ENCODE measurements around the gene CRYGA.

The CRYGA gene, protein sequence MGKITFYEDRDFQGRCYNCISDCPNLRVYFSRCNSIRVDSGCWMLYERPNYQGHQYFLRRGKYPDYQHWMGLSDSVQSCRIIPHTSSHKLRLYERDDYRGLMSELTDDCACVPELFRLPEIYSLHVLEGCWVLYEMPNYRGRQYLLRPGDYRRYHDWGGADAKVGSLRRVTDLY

DNA sequence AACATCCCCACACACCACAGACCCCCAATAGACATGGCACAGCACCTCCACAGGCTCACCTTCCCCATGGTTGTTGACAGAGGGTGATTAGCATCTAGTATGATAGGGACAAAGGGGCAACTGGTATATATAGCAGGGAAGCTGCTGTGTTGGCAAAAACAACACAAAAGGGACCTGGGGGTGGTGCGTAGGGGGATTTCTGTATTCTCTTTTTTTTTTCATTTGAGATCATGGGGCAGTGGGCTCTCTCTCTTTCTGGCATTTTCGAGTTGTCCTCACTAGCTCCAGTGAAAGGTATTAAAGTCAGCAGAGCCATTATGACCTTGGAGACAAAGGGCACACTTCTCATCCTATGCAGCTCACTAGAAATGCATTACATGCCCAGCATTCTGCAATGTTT lies at the start of gene CRYGA:
Gene CRYGA (minus strand): TSS at position 101 of the 400 bp plus-strand sequence. CDS start 33 bp downstream, at position 68.
- DNase-seq (ENCODE audit: low spot score) = no peak

DNA sequence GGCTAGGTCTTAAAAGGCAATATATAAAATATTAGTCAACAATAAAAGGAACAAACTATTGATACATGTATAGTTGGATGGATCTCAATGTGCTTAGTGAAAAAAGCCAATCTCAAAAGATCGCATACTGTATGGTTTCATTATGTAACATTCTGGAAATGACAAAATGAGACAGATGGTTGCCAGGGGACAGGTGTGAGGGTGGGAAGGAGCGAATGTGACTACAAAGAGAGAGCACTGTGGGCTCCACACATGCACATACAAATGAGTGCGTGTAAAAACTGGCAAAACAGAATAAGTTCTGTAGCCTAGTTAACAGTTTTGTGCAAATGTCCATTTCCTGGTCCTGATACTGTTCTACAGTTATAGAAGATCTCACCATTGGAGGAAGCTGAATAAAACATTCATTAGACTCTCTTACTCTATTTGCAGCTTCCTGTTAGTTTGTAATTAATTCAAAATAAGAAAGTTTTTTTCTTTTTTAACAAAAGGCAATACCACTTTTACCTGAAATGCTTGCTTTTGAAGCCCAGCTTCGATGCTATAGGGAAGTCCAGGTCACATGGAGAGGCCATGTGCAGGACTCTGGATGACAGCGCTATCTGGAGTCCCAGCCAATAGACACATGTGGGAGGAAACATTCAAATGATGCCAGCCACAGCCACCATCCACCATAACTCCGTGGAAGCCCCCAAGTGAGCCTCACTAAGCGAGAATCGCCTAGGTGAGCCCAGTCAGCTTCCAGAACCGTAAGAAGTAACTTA lies 47.5 kb upstream of the CRYGA start:
- no peak for DNase-seq (ENCODE audit: low spot score)

DNA sequence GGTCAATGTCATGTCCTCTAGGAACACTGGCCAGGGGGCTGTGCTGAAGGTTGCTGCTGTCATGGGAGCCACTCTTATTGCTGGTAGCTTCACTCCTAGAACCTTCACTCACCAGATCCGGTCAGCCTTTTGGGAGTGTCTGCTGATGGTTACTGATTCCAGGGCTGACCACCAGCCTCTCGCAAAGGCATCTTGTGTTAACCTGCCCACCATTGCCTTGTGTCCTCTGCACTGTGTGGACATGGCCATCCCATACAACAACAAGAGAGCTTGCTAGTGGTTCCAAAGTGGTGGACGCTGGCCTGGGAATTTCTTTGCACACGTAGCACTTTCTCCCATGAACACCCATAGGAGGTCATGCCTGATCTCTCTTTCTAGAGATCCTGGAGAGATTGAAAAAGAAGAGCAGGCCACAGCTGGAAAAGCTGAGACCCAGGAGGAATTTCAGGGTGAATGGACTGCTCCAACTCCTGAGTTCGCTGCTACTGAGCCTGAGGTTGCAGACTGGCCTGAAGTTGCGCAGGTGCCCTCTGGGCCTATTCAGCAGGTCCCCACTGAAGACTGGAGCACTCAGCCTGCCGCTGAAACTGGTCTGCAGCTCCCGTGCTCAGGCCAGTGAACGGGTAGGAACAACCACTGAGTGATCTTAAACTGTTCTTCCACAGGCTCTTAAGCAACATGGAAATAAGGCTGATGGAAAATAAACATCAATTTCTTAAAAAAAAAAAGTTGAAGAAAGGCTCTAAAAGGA lies 45.1 kb upstream of the CRYGA start:
- no peak for DNase-seq (ENCODE audit: low spot score)

DNA sequence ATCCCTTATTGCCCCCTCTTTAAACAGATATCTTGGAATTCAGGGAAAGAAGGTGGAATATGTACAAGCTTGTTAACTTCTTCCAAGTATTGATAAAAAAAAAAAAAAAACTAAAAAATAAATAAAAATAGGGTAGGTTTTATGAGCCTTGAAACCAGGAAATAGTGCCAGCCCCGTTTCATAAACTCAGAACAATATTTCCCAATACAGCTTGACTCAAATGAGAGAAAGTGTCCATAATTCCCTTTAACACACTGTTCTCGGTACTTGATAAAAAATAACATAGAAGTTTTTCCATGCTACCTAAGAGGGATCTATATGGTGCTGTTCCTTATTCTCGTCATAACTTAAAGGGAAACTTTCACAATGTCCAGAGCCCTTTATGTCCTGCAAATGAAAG lies 44.4 kb upstream of the CRYGA start:
- DNase-seq (ENCODE audit: low spot score) = no peak

DNA sequence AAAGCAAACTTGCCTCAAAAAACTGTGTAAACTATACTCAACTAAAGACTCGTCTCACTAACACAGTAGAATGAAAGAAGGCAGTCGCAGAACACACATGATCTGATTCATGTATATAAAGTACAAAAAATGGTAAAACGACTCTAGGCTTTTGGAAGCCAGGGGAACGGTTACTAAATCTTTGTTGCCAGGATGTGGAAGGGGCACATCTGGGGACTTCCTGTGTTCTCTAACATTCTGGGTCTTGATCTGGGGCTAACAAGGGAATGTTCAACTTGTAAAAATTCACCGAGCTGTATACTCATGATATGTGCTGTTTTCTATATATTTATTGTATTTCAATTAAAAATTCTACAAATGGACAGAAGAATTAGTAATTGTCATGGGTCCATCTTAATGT lies 40.8 kb upstream of the CRYGA start:
- no peak for DNase-seq (ENCODE audit: low spot score)

DNA sequence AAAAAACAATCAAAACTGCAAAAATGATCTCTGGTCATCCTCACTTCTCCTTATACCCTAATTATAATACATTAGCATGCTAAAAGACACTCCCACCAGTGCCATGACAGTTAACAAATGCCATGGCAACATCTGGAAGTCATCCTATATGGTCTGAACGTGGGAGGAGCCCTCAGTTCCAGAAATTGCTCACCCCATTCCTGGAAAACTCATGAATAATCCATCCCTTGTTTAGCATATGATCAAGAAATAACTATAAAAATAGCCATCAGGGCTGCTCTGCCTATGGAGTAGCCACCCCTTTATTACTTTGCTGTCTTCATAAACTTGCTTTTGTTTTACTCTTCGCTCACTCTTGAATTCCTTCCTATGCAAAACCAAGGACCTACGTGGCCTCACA lies 32.1 kb upstream of the CRYGA start:
- DNase-seq (ENCODE audit: low spot score) = no peak

DNA sequence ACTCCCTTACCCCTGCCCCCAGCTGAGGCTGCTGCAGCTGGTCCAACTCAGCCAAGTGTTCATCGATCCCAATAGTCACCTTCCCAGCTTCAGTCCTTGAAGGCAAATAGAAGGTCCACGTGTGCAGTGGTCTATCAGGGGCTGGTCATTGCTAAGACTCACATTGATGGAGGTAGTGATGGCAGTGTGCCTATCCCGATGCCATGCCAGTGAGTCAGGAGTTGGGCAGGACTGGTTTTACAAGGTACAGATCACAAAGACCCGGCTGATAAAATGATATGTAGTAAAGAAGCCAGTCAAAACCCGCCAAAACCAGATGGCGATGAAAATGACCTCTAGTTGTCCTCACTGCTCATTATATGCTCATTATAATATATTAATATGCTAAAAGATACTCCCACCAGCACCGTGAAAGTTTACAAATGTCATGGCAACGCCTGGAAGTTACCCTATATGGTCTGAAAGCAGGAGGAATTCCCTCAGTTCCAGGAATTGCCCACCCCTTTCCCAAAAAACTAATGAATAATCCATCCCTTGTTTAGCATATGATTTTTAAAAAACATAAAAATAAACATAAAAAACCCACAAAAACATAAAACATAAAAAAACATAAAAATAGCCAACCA lies 29.3 kb upstream of the CRYGA start:
- no peak for DNase-seq (ENCODE audit: low spot score)

DNA sequence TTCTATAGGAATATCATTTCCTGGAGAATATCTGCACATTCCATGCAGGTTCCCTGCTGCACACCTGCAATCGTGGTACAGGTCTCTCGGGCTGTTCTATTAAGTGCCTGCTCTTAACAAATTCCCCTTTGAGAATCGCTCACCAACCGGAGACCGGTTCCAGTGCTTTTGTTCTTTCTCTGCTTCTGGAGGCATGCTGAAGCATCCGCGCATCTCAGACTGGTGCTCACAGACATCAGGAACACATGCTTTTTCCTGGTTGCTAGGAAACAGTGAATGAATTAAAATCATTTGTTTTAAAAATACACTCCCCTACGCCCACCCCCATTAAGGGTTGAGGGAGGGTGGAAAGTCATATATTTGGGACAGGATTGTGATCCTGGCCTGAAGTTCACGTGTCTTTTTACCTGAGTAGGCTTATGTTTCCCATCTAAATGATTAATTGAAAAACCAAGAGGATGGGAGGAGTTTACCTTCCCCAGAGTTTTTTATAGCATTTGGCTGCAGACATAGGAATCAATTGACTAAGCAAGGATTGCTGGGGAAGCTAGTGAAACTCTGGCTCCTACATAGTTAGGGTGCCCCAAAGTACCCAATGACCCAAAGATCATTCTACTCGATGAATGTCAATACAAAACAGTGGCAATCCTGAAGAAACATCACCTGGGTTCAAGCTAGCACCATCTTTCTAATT lies 26.6 kb upstream of the CRYGA start, which contains the start of gene C2orf80:
Gene C2orf80 (minus strand): TSS at position 221 of the 694 bp plus-strand sequence. CDS start 3,044 bp downstream, outside the sequence.
- DNase-seq (ENCODE audit: low spot score) = no peak

DNA sequence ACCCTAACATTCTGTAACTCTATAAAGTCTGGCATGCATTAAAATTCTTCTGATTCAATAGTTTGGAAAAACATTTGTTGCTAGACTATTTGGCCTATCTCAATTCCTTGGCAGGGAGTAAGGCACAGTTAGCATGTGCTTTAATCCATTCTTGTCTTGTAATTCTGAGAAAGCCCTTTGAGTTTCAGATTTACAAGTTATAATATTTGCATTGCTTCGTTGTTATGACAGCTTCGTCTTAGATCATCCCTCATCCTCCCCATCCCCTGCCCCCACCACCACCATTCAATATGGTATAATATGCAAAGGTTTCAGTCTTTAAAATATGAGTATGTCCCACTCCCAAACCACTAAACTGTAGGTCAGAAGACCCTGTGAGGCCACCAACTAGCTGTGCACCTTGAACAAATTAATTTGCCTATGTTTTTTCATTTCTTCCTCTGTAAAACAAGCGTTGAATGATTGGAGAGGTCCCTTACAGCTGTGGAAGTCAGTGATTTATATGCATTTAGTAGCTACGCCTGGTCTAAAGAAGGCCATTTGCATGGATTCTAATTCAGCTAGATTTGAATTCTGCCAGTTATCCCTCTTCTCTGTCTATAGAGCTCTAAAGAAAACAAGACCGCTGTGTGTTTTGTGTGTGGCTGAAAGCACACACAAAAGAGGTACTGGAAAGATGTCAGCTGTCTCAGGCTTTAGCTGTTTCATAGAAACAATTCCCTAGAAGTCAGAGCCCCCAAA lies 25.9 kb upstream of the CRYGA start:
- DNase-seq (ENCODE audit: low spot score) = no peak

DNA sequence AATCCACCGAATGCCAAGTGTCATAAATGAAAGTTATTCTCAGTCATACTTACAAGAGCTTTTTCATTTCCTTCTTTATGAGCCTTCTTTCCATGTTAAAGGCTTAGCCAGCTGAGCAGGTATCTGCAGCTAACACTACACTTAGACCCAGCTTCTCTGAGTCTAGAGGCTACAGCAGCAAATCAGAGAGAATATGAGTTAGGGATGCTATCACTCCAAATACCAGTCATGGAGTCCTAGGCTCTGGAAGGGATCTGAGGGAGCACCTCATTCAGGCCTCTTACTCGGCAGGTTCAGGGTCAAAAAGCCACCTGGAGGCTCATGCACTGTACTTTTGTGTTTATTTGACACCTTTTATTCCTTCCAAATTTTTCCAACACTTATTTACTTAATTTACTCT lies 23.5 kb upstream of the CRYGA start:
- DNase-seq (ENCODE audit: low spot score) = no peak

DNA sequence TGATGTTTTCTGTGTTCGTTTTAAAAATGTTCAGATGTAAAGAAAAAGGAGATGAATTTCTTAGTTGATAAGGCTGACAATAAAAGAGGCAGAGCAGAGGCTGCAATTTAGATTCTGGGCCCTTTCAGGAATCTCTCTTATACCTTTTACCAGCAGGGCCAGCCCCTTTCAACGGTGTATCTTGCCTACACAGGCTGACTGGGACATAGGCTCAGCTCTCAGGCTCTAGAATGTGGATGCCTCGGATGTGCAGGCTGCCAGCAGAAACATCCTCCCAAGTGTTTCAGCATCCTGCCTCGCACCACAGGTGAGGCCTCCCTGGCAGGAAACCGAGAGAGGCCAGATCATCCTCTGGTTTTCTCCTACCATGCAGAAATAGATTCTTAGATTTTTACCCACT lies 23.1 kb upstream of the CRYGA start:
- DNase-seq (ENCODE audit: low spot score) = no peak

DNA sequence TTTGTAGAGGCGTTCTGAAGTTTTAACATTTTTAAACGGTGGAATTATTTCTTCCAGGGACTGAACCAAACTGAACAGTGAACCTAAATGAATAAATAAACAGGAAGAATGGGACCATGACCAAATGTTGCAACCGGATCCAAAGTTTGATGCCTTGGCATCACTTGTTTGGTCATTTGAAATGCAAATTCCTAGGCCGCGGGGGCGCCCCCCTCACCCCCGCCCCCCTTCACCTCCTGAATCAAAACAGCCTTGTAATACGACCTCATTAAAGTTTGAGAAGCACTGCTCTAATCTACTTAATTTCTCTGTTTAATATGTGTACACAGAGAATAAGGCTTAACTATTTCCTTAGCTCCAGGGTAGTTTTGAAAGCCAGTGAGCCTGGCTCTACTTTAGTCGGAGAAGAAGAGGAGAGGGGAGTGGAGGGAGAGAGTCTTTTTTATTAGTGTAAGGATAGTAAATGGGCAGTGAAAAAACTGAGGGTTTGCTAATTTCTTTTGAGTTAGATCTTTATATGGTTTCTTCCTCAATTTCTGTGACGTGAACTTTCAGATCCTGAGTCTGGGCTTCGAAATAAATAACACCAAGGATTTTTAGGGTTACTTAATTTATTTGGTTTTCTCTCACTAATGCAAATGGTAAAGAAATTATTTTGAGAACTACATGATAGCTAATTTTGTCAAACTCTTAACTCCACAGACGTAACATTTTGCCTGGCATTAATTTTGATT lies 20.8 kb upstream of the CRYGA start:
- DNase-seq (ENCODE audit: low spot score) = no peak

DNA sequence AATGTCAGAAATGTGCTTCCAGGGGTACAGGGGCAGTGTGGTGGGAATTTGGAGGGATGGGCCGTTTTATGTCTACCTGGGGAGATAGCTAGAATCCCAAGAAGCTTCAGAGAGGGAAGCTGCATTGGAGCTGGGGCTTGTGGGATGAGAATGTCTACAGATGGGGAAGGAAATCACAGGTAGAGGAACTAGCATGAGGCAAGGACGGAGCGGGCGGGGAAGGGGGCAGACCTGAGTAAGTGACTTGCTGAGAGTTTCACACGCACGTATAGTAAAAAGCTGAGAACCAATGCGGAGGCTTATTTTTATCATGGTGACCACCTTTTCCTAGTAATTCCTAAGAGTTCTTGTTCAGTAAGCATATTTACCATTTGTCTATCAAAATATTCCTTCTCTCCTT lies 20.1 kb upstream of the CRYGA start:
- DNase-seq (ENCODE audit: low spot score) = no peak

DNA sequence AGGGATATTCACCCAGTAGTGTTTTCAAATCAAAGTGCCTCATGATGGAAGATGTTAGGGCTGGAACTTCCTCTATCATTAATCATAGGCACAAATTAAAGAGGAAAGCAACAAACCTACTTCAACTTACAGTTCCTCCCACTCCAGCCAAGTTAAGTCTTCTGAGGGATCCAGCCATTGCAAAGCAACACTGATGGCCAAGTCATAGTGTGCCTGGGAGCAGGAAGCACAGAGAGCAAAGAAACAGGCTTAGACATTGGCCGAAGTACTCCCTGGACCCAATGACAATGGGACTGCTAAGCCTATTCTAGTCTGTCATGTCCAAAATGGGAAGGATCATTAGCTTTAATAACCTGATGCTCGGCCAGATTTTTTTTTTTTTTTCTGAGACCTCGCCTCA lies 19.4 kb upstream of the CRYGA start:
- no peak for DNase-seq (ENCODE audit: low spot score)

DNA sequence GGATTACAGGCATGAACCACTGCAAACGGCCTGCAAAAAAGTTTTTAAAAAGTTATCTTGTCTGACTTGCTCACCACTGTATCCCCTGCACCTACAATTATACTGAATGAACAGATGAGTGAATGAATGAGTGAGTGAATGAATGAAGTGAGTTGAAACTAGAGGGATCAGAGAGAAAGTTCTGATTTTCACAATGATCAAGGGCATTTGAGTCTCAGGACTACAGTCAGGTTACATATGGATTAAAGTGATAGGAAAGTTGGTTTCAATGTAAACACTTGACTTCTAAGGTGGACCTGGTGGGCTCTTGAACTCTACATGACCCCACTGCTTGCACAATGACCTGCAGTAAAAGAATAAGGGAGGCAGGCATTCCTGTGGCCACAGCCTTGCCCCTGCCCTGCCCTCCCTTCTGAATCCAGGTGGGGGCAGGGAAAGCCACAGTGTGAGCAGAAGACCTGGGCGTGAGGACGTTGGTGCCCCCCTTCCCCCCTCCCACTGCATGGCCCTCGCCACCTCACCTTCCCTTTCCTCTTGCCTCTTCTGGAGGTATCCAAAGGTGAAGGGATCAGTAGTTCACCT lies 15.7 kb upstream of the CRYGA start:
- no peak for DNase-seq (ENCODE audit: low spot score)

DNA sequence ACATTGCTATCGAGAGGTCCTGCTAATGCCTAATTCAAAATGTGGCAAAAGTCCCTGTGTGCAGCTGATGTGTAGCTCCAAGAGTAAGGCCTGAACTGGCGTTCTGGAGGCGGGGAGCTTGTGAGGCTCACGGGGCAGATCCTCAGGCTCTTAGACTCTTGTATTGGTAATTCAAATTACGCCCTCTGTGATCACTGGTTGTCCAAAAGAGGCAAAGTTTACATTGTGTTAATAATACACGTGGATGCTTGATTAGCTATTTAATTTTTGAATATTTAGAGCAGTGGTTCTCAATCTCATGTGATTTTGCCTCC lies 12.4 kb upstream of the CRYGA start:
- DNase-seq (ENCODE audit: low spot score) = no peak

DNA sequence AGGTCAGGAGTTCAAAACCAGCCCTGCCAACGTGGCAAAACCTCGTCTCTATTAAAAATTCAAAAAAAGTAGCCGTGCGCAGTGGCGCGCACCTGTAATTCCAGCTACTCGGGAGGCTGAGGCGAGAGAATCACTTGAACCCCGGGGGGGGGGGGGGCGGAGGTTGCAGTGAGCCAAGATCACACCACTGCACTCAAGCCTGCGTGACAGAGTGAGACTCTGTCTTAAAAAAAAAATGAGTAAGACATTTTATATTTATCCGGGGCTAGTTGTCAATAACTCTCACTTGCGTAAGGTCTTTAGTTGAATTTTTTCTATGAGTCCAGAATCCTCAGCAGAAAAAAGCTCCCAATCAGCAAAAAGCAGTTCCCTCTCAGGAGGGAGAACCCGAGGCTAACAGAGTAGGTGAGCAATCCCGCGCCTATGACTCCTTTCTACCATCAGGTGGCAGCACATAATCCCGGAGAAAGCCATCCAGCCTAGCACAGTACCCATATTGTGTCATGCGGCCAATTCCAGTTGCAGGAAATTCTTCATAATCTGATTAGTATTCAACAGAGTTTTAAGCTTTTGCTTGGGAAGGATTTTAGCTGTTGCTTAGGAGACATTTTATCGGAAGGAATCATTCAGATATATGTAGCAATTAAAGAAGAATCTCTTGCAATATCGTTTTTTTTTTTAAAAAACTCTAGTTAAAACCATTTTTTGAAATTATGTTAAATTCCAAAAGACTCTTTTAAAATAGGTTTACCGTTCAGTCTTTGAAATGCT lies 11.9 kb upstream of the CRYGA start:
- peak; percentile 92 for DNase-seq (ENCODE audit: low spot score)

DNA sequence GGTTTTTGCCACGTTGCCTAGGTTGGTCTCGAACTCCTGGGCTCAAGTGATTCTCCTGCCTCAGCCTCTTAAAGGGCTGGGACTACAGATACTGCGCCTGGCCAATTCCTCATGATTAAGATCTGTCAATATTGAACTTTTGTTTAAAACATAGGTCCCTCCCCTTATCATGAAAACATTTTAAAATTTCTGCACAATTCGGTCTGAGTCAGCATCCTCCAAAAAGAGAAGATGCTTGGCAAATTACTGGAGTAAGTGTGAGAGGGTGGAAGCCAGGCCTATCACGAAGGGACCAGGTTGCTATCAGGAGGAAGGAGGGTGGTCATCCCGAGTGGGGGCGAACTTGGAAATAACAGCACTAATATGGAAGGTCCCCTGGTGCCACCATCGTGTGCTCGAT lies 10.8 kb upstream of the CRYGA start:
- no peak for DNase-seq (ENCODE audit: low spot score)

DNA sequence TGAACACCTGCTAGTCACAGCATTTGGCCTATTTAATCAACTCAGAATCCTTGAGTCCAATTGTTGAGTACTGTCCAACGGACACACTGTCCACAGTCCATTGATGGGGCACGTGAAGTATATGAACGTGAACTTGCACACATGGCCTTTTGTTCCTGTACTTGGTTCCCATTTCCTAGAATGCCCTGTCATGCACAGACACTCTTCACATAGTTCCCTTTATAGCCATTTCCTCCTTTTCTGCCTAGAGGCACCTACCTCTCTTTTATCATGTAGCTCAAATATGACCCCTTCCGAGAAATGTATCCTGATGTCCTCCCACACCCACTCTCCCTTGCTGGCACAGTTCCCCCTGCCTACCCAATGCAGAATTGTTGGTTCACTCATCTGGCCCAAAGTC lies 8.7 kb upstream of the CRYGA start:
- DNase-seq (ENCODE audit: low spot score) = no peak
